Pancreas (tissue), 10 donors: ENCODE measurements around the gene CRYGN. TPM values are rescaled to one million over a fixed set of nuclear protein-coding genes. Genes with fewer than 3 reads are reported as not detected.
A peak's percentile ranks its signal among the peaks of the same experiment; 100 is the strongest.

ENCODE experiments used
- ATAC-seq, 4 donors: fragments of 200-7000 bp; cut with Tn5 transposase; one replicate each; pipeline versions ENCODE4 v1.8.0 to v1.9.1; 2020; ENCODE audit warnings: mild to moderate bottlenecking in 4 of 4, moderate library complexity in 4 of 4
- DNase-seq, 6 donors: peaks; one replicate each; pipeline ENCODE4 v3.0.0-alpha.2; 2020
- FAIRE-seq: peaks from 2 replicates; lab custom pipeline; 2012; peaks lifted over from hg19 to GRCh38; lab: Jason Lieb, UNC
- H3K27ac ChIP-seq, 4 donors: fragments of 200-600 bp; sonication (generic); 1 replicate in 3 of 4; 2 replicates in 1 of 4; pipeline versions ENCODE4 v1.5.0 to v1.8.0; 2020
- H3K27me3 ChIP-seq, 4 donors: fragments of 200-600 bp; one replicate each; pipeline ENCODE4 v1.8.0; 2021
- H3K36me3 ChIP-seq, 3 donors: fragments of 200-600 bp; sonication (generic) in 1 of 3; one replicate each; pipeline versions ENCODE4 v1.5.0 to v1.8.0; 2020 to 2021
- H3K4me1 ChIP-seq, 3 donors: fragments of 200-600 bp; one replicate each; pipeline ENCODE4 v1.8.0; 2021
- H3K4me3 ChIP-seq, 4 donors: fragments of 200-600 bp; sonication (generic) in 2 of 4; one replicate each; pipeline versions ENCODE4 v1.5.0 to v1.8.0; 2020 to 2021
- H3K9me3 ChIP-seq, 4 donors: fragments of 200-600 bp; one replicate each; pipeline ENCODE4 v1.8.0; 2021
- WGBS, 2 donors: extraction: QIAGEN DNeasy Blood & Tissue Kit; methylation state at CpG; one replicate each; pipeline ENCODE4 v1.1.7; 2013; 5-methylcytosine and 5-hydroxymethylcytosine counted together
- intact Hi-C, 3 donors: fragments of 100-400 bp; cut with DNase I; formaldehyde crosslinking; loops; one replicate each; pipeline versions ENCODE4 v1.11.1 to v1.14.2; 2022
- polyA plus RNA-seq, 2 donors: library from polyadenylated mRNA; stranded (reverse); fragments of 200-250 nt; gene quantifications; one replicate each; pipeline ENCODE4 v1.2.3, GENCODE V29; 2013
- total RNA-seq, 6 donors: library from RNA; stranded (reverse); fragmentation: NEBNext Ultra II Directional in 4 of 6; extraction: Animal tissue kit (Norgen Biotek cat#: 25700) in 4 of 6; gene quantifications; one replicate each; pipeline versions ENCODE4 v1.2.1 to v1.2.4, GENCODE V29; 2021 to 2023
- TF ChIP-seq, protein P1 (sequence below), 4 donors: fragments of 200-600 bp; sonication (generic) in 3 of 4; IDR thresholded peaks; one replicate each; pipeline versions ENCODE4 v1.5.0 to v1.8.0; 2021; ENCODE audit warnings: antibody characterized with exemption in 4 of 4
- donor health status: healthy with polysubstance abuse.
- donor health status: DM: no; HTN: no; CAD: no; lungs with moderate emphysema.
- donor health status: DM: no; HTN: no; CAD: no.
- donor health status: control.
- donor health status: control.
- donor health status: Bipolar disorder and iron deficiency.
- donor health status: DM: yes; HTN: yes; CAD: no.
- donor health status: DM: no; HTN: no; CAD: no.
- donor health status: DM: no; HTN: no; CAD: no.
- donor health status: DM: yes; HTN: yes; CAD: no.

The CRYGN gene
- total and polyA plus RNA-seq, 8 donors, result 0.07 to 0.18 (median 0.08) TPM; not detected in 4

DNA sequence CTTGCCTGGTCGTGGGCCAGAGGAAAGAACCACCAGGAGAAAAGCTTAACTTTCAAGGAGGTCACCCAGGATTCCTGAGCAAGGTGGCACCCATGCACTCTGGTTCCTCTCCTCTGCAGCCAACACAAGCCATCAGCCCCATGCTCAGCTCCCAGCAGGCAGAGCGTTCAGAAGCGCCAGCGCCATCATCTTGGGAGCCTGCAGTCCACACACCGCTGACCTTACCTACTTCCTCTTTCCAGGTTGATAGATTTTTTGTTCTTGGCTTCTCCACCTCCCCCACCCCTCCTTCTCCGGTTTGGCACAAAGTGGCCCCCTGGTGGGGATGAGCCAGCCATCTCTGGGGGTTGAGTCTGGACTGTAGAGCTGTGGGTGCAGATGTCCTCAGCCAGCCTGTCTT, 28.4 kb downstream of the CRYGN start:
- ATAC-seq (no peak), DNase-seq (peak in 1 of 6 donors; percentile 36), FAIRE-seq (no peak)
- no peak overlapping the region for H3K4me3 ChIP-seq
- H3K4me1 ChIP-seq, result peaks cover 0 to 6% (median 3%) of the 10 kb centered on the region in 3 donors
- H3K36me3 ChIP-seq, result no peaks in the 10 kb centered on the region
- TF ChIP-seq, protein P1, sequence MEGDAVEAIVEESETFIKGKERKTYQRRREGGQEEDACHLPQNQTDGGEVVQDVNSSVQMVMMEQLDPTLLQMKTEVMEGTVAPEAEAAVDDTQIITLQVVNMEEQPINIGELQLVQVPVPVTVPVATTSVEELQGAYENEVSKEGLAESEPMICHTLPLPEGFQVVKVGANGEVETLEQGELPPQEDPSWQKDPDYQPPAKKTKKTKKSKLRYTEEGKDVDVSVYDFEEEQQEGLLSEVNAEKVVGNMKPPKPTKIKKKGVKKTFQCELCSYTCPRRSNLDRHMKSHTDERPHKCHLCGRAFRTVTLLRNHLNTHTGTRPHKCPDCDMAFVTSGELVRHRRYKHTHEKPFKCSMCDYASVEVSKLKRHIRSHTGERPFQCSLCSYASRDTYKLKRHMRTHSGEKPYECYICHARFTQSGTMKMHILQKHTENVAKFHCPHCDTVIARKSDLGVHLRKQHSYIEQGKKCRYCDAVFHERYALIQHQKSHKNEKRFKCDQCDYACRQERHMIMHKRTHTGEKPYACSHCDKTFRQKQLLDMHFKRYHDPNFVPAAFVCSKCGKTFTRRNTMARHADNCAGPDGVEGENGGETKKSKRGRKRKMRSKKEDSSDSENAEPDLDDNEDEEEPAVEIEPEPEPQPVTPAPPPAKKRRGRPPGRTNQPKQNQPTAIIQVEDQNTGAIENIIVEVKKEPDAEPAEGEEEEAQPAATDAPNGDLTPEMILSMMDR (IDR thresholded peaks at IDR 0.05), result no peak
- no peak overlapping the region for H3K27ac ChIP-seq
- no peaks in the 10 kb centered on the region for H3K9me3 ChIP-seq
- intact Hi-C loops, result no loop called here
- 81 to 83% methylated on average over 6 of the region's 6 CpGs for WGBS, 2 donors
- peaks cover 0 to 5% (median 2%) of the 10 kb centered on the region in 4 donors for H3K27me3 ChIP-seq

DNA sequence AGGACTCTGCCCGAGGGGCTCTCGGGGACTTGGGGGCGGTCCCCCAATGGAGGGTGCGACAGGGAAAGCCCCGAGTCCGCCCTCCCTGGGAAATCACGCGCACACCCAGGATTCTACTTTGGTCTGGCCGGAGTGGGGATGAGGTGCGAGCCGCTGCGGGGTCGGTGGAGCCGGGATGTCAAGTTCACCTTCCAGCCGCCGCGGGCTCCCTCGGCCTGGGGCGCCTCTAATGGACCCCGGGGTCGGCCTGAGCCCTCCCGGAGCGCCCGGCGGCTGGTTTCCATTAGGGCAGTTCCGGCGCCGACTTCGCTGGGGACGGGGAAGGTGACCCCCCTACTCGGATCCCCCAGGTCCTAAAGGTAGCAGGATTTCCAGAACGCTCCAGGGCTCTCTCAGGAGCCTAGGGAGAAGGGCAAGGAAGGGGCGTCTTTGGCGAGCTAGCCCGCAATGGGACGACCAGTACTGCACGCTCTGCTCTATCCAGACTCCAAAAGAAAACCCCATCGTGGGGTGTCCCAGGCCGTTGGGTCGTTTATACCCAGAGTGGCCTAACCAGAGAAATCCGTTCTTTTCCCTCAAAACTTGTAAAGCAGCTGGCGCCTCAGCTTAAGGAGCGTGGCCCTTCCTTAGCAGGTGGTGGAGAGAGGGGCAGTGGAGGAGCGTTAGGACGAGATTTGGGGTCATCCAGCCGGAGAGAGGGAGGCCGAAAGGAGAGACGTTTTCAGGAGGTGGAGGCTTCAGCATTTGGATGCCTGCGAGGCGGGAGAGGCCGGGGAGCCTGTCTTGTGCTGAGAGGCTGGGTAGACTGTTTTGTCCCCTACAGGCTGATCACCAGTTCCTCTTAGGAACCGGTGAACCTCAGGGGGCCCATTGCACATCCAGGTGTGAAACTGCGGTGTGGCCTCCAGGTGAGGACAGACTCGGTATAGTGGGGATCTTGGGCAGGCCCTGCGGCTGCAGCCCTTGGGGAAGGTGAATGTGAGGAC, 29.2 kb downstream of the CRYGN start:
- 40 to 43% methylated on average over 47 to 55 of the region's 55 CpGs for WGBS, 2 donors
- intact Hi-C loops, result no loop called here
- Histone ChIP-seq H3K27ac (no peak overlapping the region), H3K9me3 (no peaks in the 10 kb centered on the region), H3K4me1 (peaks cover 0 to 6% (median 0%) of the 10 kb centered on the region in 3 donors), H3K4me3 (peak overlapping the region in 3 of 4 donors; percentile 11 to 50 (median 27)), H3K36me3 (no peaks in the 10 kb centered on the region), H3K27me3 (peaks cover 0 to 5% (median 2%) of the 10 kb centered on the region in 4 donors)
- peak in 2 of 6 donors; percentile 60 to 63 for DNase-seq
- FAIRE-seq, result no peak
- TF ChIP-seq, protein P1 (IDR thresholded peaks at IDR 0.05), result no peak
- ATAC-seq, result peak; percentile 15 to 59 (median 53)

DNA sequence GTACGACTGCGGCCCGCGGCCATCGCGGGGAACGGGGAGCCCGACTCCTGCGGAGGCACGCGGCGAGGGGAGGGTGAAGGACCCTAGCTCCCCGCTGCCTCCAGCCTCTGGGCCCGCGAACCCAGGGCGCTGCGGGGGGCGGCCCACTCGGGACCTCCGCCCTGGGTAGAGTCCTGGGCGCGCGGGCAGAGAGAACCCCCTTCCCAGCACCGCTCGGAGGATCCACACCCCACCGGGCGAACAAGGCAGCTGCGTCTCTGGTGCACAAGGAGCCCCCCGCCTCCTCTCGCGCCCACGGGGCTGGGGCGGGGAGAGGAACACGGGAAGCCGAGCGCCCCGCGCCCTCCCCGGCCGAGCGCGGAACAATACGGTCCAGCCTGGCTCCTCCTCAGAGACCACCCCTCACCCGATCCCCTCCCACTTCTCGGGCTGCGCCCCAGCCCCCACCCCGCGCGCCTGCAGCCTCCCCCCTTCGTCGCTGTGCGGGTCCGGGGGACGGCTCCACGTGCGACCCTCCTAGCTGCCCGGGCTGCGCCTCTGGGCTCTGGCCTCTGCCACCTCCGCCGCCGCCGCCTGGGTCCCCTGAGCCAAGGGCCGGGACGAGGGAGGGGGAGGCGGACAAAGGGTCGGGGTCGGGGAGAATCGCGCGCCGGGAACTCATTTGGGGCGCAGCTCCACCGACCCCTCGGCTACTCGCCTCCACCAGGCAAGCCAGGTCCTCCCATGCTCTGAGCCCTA, 30.1 kb downstream of the CRYGN start, which contains the start of gene WDR86:
Gene WDR86, minus strand, starts transcription at position 372 of the 738 bp plus-strand sequence. CDS start 449 bp downstream, outside the sequence.
- 3 to 4% methylated on average over 52 to 75 of the region's 75 CpGs for WGBS, 2 donors
- Histone ChIP-seq H3K27ac (no peak within 1 kb of the TSS), H3K27me3 (peaks cover 0 to 5% (median 2%) of the 10 kb centered on the region in 4 donors), H3K9me3 (no peaks in the 10 kb centered on the region), H3K4me3 (peak within 1 kb of the TSS in 3 of 4 donors; percentile 11 to 50 (median 27)), H3K36me3 (no peaks in the 10 kb centered on the region), H3K4me1 (peaks cover 0 to 6% (median 0%) of the 10 kb centered on the region in 3 donors)
- TF ChIP-seq, protein P1 (IDR thresholded peaks at IDR 0.05), result no peak
- DNase-seq (peak in 2 of 6 donors; percentile 61 to 71), FAIRE-seq (no peak), ATAC-seq (peak in 3 of 4 donors; percentile 36 to 55 (median 49))
- intact Hi-C loops, result no loop called here

DNA sequence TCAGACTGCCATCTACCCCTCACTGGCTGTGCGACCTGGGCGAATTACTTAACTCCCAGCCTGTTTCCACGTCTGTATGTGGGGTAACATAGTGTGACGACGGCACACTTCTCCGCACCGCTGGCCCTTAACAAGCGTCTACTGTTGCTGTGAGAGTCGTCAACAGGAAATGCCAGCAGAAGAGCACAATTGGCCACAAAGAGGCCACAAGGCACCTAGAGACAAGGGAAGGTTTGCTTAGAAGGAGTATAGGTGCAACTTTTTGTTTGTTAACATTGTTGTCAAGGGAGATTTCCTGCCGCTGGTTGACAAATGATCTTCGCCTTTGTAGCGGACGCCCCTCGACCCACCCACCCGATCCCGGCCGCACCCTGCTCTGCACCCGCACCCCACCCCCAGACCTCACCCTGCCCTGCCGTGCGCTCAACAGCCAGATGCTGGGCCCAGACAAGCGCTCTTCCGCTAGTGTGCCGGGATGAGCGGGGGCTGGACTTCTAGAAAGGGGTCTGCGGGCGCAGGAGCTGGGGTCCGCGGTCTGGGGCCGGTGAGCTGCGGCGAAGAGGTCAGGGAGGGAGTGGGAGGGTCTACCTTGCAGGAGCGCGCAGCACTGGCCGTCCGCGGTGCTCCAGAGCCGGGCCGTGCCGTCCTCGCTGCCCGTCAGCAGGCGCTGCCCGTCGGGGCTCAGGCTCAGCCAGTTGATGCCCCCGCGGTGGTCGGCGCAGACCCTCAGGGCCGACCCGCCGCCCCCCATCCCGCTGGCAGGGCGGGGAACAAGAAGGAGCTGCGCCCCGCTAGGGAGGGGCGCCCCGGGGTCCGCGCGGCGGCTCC, 30.9 kb downstream of the CRYGN start:
- Histone ChIP-seq H3K9me3 (no peaks in the 10 kb centered on the region), H3K27ac (no peak overlapping the region), H3K27me3 (peaks cover 0 to 5% (median 2%) of the 10 kb centered on the region in 4 donors), H3K4me3 (peak overlapping the region in 3 of 4 donors; percentile 11 to 50 (median 27)), H3K4me1 (peaks cover 0 to 6% (median 0%) of the 10 kb centered on the region in 3 donors), H3K36me3 (no peaks in the 10 kb centered on the region)
- peak in 2 of 4 donors; percentile 22 to 35 for ATAC-seq
- TF ChIP-seq, protein P1 (IDR thresholded peaks at IDR 0.05), result no peak
- 21 to 22% methylated on average over 51 to 61 of the region's 61 CpGs for WGBS, 2 donors
- FAIRE-seq, result no peak
- peak in 2 of 6 donors; percentile 45 to 57 for DNase-seq
- intact Hi-C loops, result no loop called here
